HG03457 (cell line): ENCODE measurements around the gene WNT4.
"Not testable (repeated sequence)": the region's sequence is repeated elsewhere in the genome, so short reads cannot be mapped to it uniquely, and the experiment has no call there.

ENCODE experiments used
- ATAC-seq: cut with Tn5 transposase; IDR thresholded peaks from one replicate; pipeline ENCODE4 v1.9.1; 2021; ENCODE audit warnings: moderate number of reproducible peaks; ENCODE audit not compliant: unreplicated experiment

WNT4 gene

GRCh38 chr1:22114083-22115012, 28.5 kb downstream of the WNT4 start:
- ATAC-seq, result no peak

GRCh38 chr1:22112554-22112953, 30.3 kb downstream of the WNT4 start:
- no peak for ATAC-seq

- ATAC-seq, result no peak
These were observed 31.3 kb downstream of the WNT4 start for GRCh38 chr1:22111620-22112019.

- ATAC-seq, result no peak
These were observed 31.8 kb downstream of the WNT4 start for GRCh38 chr1:22111115-22111514.

- ATAC-seq, result no peak
These were observed 32.9 kb downstream of the WNT4 start for GRCh38 chr1:22110016-22110415.

GRCh38 chr1:22108339-22109105, 34.4 kb downstream of the WNT4 start:
- ATAC-seq, result no peak

GRCh38 chr1:22107126-22107525, 35.8 kb downstream of the WNT4 start:
- no peak for ATAC-seq

GRCh38 chr1:22105611-22106207, 37.2 kb downstream of the WNT4 start:
- ATAC-seq, result no peak

GRCh38 chr1:22104865-22105437, 37.9 kb downstream of the WNT4 start:
- no peak for ATAC-seq

GRCh38 chr1:22104094-22104493, 38.8 kb downstream of the WNT4 start:
- no peak for ATAC-seq

GRCh38 chr1:22102746-22103145, 40.2 kb downstream of the WNT4 start:
- no peak for ATAC-seq

- ATAC-seq, result no peak
These were observed 40.9 kb downstream of the WNT4 start for GRCh38 chr1:22101995-22102394.

GRCh38 chr1:22101199-22101598, 41.7 kb downstream of the WNT4 start:
- ATAC-seq, result no peak

- no peak for ATAC-seq
These were observed 42.7 kb downstream of the WNT4 start for GRCh38 chr1:22100168-22100567.

- ATAC-seq, result no peak
These were observed 44.1 kb downstream of the WNT4 start for GRCh38 chr1:22098752-22099151.

- ATAC-seq, result no peak
These were observed 46.4 kb downstream of the WNT4 start for GRCh38 chr1:22096463-22096862.

- no peak for ATAC-seq
These were observed 46.9 kb downstream of the WNT4 start for GRCh38 chr1:22096036-22096435.

- no peak for ATAC-seq
These were observed 49.4 kb downstream of the WNT4 start for GRCh38 chr1:22093513-22093912.

GRCh38 chr1:22092026-22092768, 50.7 kb downstream of the WNT4 start:
- ATAC-seq, result not testable (repeated sequence)

GRCh38 chr1:22090867-22091266, 52.0 kb downstream of the WNT4 start:
- ATAC-seq, result no peak

- no peak for ATAC-seq
These were observed 53.1 kb downstream of the WNT4 start for GRCh38 chr1:22089787-22090186.
